Stimulated activated CD8-positive, alpha-beta memory T cell treated with anti-CD3 and anti-CD28 coated beads, Interleukin-12 subunit alpha, Interleukin-12 subunit beta, amount 100 ng/mL, for 1 hour (primary cell): ENCODE measurements around the gene HEXD.

Source experiments
- DNase-seq: peaks from one replicate; pipeline ENCODE4 v3.0.0-alpha.2; 2020; ENCODE audit warnings: low read depth

The HEXD gene

GRCh38 chr17:82415336-82415735 lies 2.8 kb upstream of the HEXD start:
- DNase-seq = no peak

DNA sequence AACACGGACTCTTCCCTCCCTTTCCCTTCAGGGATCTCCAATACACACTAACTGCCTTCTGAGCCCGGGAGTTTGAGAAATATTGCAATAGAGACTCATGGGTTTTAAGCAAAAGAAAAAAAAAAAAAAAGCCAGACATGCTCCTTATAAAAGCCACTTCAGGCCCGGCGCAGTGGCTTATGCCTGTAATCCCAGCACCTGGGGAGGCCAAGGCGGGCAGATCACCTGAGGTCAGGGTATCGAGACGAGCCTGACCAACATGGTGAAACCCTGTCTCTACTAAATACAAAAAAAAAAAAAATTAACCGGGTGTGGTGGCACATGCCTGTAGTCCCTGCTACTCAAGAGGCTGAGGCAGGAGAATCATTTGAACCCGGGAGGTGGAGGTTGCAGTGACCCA lies 2.4 kb upstream of the HEXD start:
- no peak for DNase-seq

DNA sequence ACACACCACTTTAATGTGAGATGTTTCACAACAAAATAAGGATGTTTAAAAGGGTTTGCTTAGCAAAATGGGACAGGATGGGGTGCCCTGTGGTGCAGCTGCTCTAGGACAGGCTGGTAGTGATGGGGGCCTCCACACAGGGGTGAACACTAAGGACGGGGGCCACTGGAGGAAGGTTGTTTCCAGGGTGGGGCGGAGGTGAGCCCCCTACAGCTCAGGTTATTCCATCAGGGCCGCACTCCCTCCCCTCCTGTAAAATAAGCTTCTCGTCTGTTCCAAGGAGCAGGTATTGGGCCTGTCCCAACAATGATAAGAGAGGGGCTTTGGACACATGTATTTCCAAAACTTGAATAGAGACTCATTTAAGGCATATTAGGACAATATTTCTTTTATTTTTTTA lies 1.9 kb upstream of the HEXD start:
- DNase-seq = no peak

- no peak for DNase-seq
These were observed 1.4 kb upstream of the HEXD start for GRCh38 chr17:82416771-82417170.

- DNase-seq = no peak
These were observed 1.4 kb downstream of the HEXD start for GRCh38 chr17:82419540-82419939.

GRCh38 chr17:82424001-82424862 lies 6.1 kb downstream of the HEXD start:
- peak; percentile 35 for DNase-seq

DNA sequence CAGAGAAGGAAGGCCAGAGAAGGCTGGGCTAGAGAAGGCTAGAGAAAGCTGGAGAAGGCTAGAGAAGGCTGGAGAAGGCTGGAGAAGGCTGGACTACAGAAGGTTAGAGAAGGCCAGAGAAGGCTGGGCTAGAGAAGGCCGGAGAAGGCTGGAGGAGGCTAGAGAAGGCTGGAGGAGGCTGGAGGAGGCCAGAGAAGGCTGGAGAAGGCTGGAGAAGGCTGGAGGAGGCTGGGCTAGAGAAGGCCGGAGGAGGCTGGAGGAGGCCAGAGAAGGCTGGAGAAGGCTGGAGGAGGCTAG lies 6.7 kb downstream of the HEXD start:
- no peak for DNase-seq

GRCh38 chr17:82428546-82428945 lies 10.4 kb downstream of the HEXD start:
- DNase-seq = no peak

DNA sequence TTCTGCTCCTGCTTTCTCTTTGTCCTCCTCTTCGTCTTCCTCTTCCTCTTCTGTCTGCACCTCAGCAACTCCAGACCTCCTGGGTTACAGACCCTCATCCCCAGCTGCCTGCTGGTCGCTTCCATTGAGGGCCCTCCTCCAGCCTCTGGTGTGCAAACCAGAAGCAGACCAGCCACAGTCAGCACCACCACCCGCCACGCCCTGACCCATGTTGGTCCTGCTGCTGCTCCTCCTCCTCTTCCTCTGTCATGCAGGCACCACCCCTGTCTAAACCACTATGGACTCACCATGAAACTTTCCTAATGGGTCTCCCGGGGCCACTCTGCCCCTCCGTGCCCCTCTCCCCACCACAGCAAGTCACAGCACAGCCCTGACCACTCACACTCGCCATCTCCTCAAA lies 11.7 kb downstream of the HEXD start:
- no peak for DNase-seq

DNA sequence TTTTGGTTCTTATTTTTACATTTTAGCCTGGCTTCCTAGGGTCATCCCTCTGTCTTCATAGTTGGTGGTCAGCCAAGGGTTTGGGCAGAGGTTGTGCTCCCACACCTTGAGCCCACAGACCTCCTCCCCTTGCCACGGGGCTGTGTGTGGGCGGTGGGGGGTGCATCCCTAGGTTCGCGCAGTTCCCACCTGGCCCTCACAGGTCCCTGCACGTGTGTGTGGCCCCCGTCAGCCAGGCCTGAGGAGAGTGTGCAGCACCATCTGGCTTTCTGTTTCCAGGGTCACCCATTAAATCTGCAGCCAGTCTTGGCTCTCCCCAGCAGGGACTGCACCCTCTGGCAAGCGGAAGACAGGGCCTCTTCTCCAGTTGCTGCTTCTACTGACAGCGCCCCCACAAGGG lies 13.9 kb downstream of the HEXD start:
- DNase-seq = no peak

DNA sequence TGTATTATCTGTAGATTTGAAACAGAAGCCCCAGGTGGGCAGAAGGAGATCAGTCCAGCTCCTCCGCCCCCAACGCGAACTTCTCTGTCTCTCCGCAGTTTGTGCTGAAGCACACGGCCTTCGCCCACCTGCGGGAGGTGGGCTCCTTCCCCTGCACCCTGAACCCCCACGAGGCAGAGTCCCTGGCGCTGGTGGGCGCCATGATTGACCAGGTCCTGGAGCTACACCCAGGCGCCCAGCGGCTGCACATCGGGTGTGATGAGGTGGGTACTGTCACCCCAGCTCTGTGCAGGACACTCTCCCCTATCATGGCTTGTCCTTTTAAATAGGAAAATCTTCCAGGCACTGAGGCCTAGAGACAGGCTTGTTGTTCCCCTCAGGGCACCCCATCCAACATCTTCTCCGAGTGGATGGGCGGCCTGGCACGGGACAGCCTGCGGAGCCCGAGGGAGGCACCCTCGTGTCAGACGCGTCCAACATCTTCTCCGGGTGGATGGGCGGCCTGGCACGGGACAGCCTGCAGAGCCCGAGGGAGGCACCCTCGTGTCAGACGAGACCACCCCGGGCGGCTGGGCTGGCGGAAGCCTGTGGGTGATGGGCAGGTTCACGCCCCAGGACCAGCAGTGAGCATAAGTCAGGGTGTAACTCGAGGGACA lies 15.5 kb downstream of the HEXD start:
- no peak for DNase-seq

- no peak for DNase-seq
These were observed 16.0 kb downstream of the HEXD start for GRCh38 chr17:82434216-82434565.

DNA sequence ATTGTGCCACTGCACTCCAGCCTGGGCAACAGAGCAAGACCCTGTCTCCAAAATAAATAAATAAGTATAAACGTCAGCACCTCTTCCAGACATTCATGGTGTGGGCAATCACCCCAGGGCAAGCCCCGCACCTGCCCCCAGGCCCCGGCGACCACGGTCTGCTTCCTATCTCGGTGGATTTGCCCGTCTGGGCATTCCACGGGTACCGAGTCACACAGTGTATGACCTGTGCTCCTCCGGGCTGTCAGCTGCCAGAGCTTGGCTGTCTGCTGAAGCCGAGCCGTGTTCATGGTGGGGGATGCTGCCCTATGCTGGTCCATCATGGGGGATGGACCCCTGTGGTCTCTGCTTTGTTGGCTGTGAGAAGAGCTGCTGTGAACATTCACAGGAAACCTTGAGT lies 17.0 kb downstream of the HEXD start:
- no peak for DNase-seq

- DNase-seq = no peak
These were observed 17.7 kb downstream of the HEXD start for GRCh38 chr17:82435601-82436583.

DNA sequence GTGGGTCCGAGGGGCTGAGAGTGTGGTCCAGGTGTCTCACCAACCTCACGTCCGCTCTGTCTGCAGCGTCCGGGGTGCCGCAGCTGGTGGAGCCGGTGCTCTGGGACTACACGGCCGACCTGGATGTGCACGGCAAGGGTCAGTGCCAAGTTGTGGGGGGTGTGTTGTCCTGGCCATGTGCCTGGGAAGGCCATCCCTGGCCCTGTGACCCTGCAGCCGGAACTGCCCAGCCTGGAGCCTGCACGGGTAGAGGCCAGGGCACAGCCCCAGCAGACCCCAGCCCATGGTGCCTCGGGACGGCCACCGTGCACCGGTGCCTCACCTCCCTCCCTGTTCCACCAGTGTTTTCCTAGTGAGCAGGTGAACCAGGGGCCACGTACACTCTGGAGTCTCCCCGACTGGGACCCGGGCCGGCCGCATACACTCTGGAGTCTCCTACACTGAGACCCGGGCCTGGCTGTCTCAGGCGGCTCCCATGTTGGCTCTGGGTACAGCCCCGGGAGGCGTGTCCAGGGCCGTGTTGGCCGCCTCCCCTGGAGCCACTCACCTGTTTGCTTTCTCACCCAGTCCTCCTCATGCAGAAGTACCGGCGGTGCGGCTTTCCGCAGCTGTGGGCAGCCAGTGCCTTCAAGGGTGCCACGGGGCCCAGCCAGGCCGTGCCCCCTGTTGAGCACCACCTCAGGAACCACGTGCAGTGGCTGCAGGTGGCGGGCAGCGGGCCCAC lies 18.6 kb downstream of the HEXD start:
- no peak for DNase-seq

- DNase-seq = no peak
These were observed 19.1 kb downstream of the HEXD start for GRCh38 chr17:82437325-82437668.

- DNase-seq = no peak
These were observed 20.4 kb downstream of the HEXD start for GRCh38 chr17:82438401-82439193.

DNA sequence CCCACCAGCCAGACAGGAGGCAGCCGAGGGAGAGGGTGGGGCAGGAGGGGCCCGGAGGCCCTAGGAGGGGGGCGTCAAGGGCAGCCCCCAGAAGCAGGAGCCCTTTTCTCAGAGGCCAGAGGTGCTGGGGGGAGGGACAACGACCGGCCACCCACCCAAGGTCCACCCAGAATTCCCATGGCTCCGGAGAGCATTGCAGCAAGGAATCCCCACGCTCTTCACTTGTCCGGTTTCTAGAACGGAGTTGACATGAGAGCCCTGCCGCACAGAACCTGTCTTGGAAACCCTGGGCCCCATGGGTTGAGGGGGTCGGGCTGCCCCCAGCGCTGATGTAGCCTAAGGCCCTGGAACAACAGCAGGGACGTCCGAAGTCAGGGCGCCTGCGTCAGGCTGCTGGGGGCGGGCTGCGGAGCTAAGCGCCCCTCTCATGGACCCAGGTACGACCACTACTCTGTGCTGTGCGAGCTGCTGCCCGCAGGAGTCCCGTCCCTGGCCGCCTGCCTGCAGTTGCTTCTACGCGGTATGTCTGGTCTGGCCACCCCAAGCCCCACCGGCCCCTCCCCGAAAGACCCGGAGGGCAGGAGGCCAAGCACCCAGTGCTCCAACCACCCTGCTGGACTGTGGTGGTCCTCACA lies 21.2 kb downstream of the HEXD start:
- no peak for DNase-seq

GRCh38 chr17:82439829-82440365 lies 21.8 kb downstream of the HEXD start:
- DNase-seq = no peak

DNA sequence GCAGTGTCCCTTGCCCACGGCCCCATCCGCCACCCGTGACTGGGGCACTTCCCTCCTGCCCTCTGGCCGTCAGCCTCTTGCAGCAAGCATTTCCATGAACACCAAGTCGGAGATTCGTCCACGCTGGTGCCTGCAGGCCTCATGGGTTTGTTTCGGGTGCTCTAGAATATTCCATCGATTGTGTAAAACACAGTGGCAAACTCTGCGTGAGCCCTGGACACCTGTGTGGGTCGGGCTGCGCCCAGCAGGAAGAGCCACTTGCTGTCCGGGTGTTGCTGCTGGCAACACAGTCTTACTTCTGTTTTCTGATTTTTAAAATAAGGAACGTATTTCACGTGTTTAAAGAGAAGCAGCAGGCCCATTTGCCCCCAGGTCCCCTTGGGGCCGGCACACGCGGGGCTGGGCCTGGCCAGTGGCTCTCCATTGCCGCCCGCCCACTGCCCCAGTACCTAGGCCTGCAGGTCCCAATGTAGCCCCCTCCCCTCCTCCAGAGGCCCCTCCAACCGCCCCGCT lies 22.4 kb downstream of the HEXD start:
- no peak for DNase-seq
